Osteocyte (in vitro differentiated cells): ENCODE results near the gene SLC26A1. TPM values are rescaled to one million over a fixed set of nuclear protein-coding genes. Genes with fewer than 3 reads are reported as not detected.
A peak's percentile ranks its signal among the peaks of the same experiment; 100 is the strongest.

Source experiments
- DNase-seq: peaks from one replicate; pipeline ENCODE4 v3.0.0; 2021; ENCODE audit warnings: mixed read lengths; ENCODE audit not compliant: unreplicated experiment; ENCODE audit errors: extremely low spot score
- H3K27ac Mint-ChIP-seq: one replicate; pipeline ENCODE4 v1.8.0; 2021; ENCODE audit warnings: mild to moderate bottlenecking, mixed read lengths; ENCODE audit not compliant: unreplicated experiment
- H3K27me3 Mint-ChIP-seq: one replicate; pipeline ENCODE4 v1.8.0; 2021; ENCODE audit warnings: mixed read lengths; ENCODE audit not compliant: unreplicated experiment
- H3K36me3 Mint-ChIP-seq: one replicate; pipeline ENCODE4 v1.8.0; 2021; ENCODE audit warnings: mixed read lengths; ENCODE audit not compliant: unreplicated experiment
- H3K4me1 Mint-ChIP-seq: one replicate; pipeline ENCODE4 v1.8.0; 2021; ENCODE audit warnings: mixed read lengths; ENCODE audit not compliant: unreplicated experiment
- H3K4me3 Mint-ChIP-seq: one replicate; pipeline ENCODE4 v1.8.0; 2021; ENCODE audit warnings: mild to moderate bottlenecking, moderate library complexity, mixed read lengths; ENCODE audit not compliant: unreplicated experiment
- H3K9me3 Mint-ChIP-seq: one replicate; pipeline ENCODE4 v1.8.0; 2021; ENCODE audit warnings: mixed read lengths; ENCODE audit not compliant: unreplicated experiment
- long read RNA-seq: library from polyadenylated mRNA; unstranded; transcript quantifications from one replicate; pipeline ENCODE4 v2.0.0, GENCODE V29; 2021
- total RNA-seq: library from RNA; stranded (reverse); gene quantifications from 2 replicates; pipeline ENCODE4 v1.2.1, GENCODE V29; 2021
- TF ChIP-seq, protein P1 (sequence below): fragments of 200-600 bp; sonication (generic); IDR thresholded peaks from 2 replicates; pipeline ENCODE4 v1.5.0; 2021; ENCODE audit warnings: antibody characterized with exemption, mild to moderate bottlenecking, moderate library complexity

Gene SLC26A1, protein sequence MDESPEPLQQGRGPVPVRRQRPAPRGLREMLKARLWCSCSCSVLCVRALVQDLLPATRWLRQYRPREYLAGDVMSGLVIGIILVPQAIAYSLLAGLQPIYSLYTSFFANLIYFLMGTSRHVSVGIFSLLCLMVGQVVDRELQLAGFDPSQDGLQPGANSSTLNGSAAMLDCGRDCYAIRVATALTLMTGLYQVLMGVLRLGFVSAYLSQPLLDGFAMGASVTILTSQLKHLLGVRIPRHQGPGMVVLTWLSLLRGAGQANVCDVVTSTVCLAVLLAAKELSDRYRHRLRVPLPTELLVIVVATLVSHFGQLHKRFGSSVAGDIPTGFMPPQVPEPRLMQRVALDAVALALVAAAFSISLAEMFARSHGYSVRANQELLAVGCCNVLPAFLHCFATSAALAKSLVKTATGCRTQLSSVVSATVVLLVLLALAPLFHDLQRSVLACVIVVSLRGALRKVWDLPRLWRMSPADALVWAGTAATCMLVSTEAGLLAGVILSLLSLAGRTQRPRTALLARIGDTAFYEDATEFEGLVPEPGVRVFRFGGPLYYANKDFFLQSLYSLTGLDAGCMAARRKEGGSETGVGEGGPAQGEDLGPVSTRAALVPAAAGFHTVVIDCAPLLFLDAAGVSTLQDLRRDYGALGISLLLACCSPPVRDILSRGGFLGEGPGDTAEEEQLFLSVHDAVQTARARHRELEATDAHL
- 0.78 and 0.83 TPM in 2 replicates for total RNA-seq
- long read RNA-seq = 0 reads

DNA sequence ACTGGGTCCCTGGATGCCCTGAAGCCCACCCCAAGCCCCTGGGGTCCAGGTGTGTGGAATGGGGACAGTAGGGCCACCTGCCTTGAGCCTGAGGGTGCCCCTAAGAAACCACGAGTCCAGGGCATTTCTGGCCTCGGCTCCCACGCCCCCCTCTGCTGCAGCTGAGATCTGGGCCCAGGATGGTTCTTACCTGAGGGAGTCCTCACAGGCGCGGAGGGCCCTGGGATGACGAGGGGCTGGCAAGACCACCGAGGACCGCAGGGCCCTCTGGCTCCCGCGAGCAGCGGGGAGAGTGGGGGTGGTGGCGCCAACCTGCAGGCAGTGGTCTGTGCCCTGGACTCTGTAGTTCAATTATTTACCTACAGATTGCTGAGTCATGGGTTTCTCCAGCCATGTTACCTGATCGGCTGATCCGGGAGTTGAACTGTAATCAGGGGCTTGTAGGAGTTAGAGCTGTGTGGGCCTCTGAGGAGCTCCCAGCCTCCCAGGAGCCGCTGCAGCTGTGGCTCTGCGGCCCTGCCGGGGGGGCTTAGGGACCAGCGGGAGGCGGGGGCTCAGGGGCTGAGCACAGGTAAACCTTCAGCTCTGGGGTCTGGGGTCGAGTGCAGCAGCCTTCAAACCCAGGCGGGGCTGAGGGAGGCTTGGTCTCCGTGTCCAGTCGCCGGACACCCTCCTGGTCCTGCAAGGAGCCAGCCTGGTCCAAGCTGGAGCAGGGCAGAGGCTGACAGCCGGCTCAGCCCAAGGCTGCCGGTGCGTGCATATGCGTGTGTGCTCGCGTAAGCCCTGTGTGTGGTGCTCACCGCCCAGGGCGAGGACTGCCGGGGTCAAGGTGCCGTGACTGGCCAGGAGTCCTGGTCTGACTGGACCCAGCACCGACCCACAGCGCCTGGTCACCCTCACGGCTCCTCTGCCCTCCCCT, at the start of gene SLC26A1:
TSS of gene SLC26A1 (minus strand) at position 294 of the 919 bp plus-strand sequence. CDS start 1,701 bp downstream, outside the sequence.
- H3K27ac Mint-ChIP-seq = no peak within 1 kb of the TSS
- TF ChIP-seq, protein P1, sequence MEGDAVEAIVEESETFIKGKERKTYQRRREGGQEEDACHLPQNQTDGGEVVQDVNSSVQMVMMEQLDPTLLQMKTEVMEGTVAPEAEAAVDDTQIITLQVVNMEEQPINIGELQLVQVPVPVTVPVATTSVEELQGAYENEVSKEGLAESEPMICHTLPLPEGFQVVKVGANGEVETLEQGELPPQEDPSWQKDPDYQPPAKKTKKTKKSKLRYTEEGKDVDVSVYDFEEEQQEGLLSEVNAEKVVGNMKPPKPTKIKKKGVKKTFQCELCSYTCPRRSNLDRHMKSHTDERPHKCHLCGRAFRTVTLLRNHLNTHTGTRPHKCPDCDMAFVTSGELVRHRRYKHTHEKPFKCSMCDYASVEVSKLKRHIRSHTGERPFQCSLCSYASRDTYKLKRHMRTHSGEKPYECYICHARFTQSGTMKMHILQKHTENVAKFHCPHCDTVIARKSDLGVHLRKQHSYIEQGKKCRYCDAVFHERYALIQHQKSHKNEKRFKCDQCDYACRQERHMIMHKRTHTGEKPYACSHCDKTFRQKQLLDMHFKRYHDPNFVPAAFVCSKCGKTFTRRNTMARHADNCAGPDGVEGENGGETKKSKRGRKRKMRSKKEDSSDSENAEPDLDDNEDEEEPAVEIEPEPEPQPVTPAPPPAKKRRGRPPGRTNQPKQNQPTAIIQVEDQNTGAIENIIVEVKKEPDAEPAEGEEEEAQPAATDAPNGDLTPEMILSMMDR = no peak

DNA sequence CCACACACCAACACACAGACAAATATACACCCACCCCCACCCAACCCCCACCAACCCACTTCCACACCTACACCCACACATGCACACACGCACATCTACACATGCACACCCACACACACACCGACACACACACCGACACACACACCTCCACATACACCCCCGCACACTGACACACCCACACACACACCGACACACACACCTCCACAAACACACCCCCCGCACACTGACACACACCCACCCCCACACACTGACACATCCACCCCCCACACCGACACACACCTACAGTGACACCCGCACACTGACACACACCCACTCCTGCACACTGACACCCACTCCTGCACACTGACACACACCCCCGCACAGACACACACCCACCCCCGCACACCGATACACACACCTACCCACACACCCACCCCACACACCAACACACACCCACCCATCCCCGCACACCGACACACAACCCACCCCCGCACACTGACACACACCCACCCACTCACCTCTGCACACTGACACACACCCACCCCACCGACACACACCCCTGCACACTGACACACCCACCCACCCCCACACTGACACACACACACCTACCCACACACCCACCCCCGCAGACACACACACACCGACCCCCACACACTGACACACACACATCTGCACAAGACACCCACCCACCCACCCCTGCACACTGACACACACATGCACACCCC, 49.3 kb upstream of the SLC26A1 start:
- peak overlapping the region; percentile 95 for H3K27ac Mint-ChIP-seq

More for the DNA sequence above, at the start of gene SLC26A1:
- peak within 1 kb of the TSS; percentile 51 for H3K4me3 Mint-ChIP-seq
- DNase-seq = no peak
- H3K36me3 Mint-ChIP-seq = no peaks in the 10 kb centered on the region
- H3K27me3 Mint-ChIP-seq = no peaks in the 10 kb centered on the region
- peaks cover 9% of the 10 kb centered on the region for H3K4me1 Mint-ChIP-seq
- no peaks in the 10 kb centered on the region for H3K9me3 Mint-ChIP-seq

DNA sequence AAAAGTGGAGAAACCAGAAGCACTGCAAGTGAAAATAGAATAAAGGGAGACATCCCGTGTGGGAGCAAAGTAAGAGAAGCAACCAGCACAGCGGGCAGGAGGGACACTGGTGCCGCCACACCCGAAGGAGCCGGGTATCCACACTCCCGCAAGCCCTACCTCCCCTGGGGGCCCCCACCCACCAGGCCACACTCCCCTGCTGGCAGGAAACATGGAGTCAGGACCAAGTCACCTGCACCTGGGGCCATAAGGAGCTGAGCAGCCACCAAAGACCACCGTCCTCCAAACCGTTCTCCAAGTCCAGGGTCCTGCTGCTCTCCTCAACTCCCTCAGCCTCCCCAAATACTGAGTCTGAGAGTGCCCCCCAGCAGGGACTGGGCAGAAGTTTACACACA, 48.7 kb upstream of the SLC26A1 start:
- no peak for DNase-seq
- H3K4me3 Mint-ChIP-seq = peak overlapping the region; percentile 48
- peak overlapping the region; percentile 95 for H3K27ac Mint-ChIP-seq
- no peaks in the 10 kb centered on the region for H3K9me3 Mint-ChIP-seq
- peaks cover 60% of the 10 kb centered on the region for H3K4me1 Mint-ChIP-seq
- H3K36me3 Mint-ChIP-seq = no peaks in the 10 kb centered on the region
- H3K27me3 Mint-ChIP-seq = no peaks in the 10 kb centered on the region
- TF ChIP-seq, protein P1 = no peak

More for the DNA sequence above, 49.3 kb upstream of the SLC26A1 start:
- peaks cover 64% of the 10 kb centered on the region for H3K4me1 Mint-ChIP-seq
- no peak overlapping the region for H3K4me3 Mint-ChIP-seq
- no peak for DNase-seq
- no peaks in the 10 kb centered on the region for H3K36me3 Mint-ChIP-seq
- no peaks in the 10 kb centered on the region for H3K27me3 Mint-ChIP-seq
- TF ChIP-seq, protein P1 = no peak
- H3K9me3 Mint-ChIP-seq = no peaks in the 10 kb centered on the region

- Mint-ChIP-seq H3K4me1 (peaks cover 57% of the 10 kb centered on the region), H3K36me3 (no peaks in the 10 kb centered on the region), H3K9me3 (no peaks in the 10 kb centered on the region), H3K27me3 (no peaks in the 10 kb centered on the region), H3K4me3 (peak overlapping the region; percentile 48), H3K27ac (peak overlapping the region; percentile 95)
- TF ChIP-seq, protein P1 = no peak
- DNase-seq = no peak
These were observed 48.1 kb upstream of the SLC26A1 start for GRCh38 chr4:1041147-1041935.
